Measurements from ENCODE around the gene STUB1.

The STUB1 gene

GRCh38 chr16:667113-667779 lies 13.0 kb upstream of the STUB1 start:
- no peak for DNase-seq (ENCODE audit: extremely low read depth, low read depth)
- TF ChIP-seq CTCF (IDR thresholded peaks at IDR 0.05; ENCODE audit: low read depth, low read length, missing control alignments): no peak
- H3K4me3 ChIP-seq (replicated peaks; ENCODE audit: low read depth, low read length): no peak overlapping the region

GRCh38 chr16:667780-668518 lies 12.3 kb upstream of the STUB1 start, which contains the start of gene RHOT2:
Gene RHOT2 (plus strand): TSS chr16:668132. CDS start chr16:668200, 68 bp downstream.
- H3K4me3 ChIP-seq (replicated peaks; ENCODE audit: low read depth, low read length): peak within 1 kb of the TSS; percentile 96
- no peak for DNase-seq (ENCODE audit: extremely low read depth, low read depth)
- peak; percentile 69 for TF ChIP-seq CTCF (IDR thresholded peaks at IDR 0.05; ENCODE audit: low read depth, low read length, missing control alignments)

- DNase-seq (ENCODE audit: extremely low read depth, low read depth): no peak
- no peak for TF ChIP-seq CTCF (IDR thresholded peaks at IDR 0.05; ENCODE audit: low read depth, low read length, missing control alignments)
- H3K4me3 ChIP-seq (replicated peaks; ENCODE audit: low read depth, low read length): peak overlapping the region; percentile 96
Measured at GRCh38 chr16:668519-669171, 11.6 kb upstream of the STUB1 start.

DNA sequence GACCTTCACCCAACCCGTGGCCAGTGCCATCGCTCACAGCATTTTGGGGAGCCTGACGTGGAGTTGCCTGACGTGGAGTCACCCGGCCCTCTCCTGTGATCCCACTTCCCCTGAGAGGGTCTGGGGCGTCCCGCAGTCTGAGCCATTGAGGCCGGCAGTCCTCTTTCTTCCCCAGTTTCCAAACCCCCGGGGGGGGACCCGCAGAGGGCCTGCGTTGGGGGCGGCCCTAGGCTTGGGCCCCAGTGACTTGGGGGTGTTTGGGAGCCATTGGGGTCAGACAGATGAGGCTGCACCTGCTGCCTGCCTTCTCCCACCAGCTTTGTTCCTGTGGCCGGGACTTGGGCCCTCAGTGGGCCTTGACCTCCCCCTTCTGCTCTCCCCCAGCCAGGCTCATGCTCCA lies 10.5 kb upstream of the STUB1 start:
- DNase-seq (ENCODE audit: extremely low read depth, low read depth): no peak
- H3K4me3 ChIP-seq (replicated peaks; ENCODE audit: low read depth, low read length): peak overlapping the region; percentile 96
- no peak for TF ChIP-seq CTCF (IDR thresholded peaks at IDR 0.05; ENCODE audit: low read depth, low read length, missing control alignments)

DNA sequence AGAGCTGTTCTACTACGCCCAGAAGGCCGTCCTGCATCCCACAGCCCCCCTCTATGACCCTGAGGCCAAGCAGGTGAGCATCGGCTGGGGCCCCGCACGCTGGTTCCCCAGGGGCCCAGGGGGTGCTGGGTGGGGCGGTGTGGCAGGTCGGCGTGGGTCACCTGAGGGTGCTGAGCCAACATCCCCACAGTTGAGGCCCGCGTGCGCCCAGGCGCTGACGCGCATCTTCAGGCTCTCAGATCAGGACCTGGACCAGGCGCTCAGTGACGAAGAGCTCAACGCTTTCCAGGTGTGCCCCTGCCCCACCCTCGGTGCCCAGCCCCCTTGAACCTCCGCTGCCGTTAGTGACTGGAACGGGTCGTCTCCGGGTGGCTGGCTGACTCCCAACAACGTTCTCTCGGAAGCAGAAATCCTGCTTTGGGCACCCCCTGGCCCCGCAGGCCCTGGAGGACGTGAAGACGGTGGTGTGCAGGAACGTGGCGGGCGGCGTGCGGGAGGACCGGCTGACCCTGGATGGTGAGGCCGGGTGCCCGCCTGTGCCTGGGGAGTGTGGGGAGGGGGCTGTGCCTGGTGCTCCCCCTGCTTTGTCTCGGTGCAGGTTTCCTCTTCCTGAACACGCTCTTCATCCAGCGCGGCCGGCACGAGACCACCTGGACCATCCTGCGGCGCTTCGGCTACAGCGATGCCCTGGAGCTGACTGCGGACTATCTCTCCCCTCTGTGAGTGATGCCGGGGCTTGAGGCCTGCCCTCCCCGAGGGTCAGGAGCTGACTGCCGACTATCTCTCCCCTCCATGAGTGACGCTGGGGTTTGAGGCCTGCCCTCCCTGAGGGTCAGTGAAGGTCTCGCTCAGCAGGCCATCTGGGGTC lies 9.5 kb upstream of the STUB1 start:
- no peak overlapping the region for H3K4me3 ChIP-seq (replicated peaks; ENCODE audit: low read depth, low read length)
- TF ChIP-seq CTCF (IDR thresholded peaks at IDR 0.05; ENCODE audit: low read depth, low read length, missing control alignments): no peak
- DNase-seq (ENCODE audit: extremely low read depth, low read depth): no peak

Measured in HFF-Myc (cell line).